ENCODE measurements around the gene AGPS.
"Not testable (repeated sequence)": the region's sequence is repeated elsewhere in the genome, so short reads cannot be mapped to it uniquely, and the experiment has no call there.

The AGPS gene

GRCh38 chr2:177431111-177431725, 38.6 kb downstream of the AGPS start:
- H3K4me1 ChIP-seq (ENCODE audit: control insufficient read depth, insufficient read depth, low read length); H3K27me3 ChIP-seq (ENCODE audit: control insufficient read depth, insufficient read depth, low read length, poor library complexity, severe bottlenecking); H3K9me3 ChIP-seq (ENCODE audit: control insufficient read depth, low read length); H3K4me3 ChIP-seq (ENCODE audit: insufficient read depth, low read depth, low read length); H3K36me3 ChIP-seq (ENCODE audit: control insufficient read depth, insufficient read depth, low read length); H3K27ac ChIP-seq (ENCODE audit: insufficient read depth, low read depth, low read length, poor library complexity, severe bottlenecking): not testable (repeated sequence)
- WGBS, 2 experiments: 97 to 98% methylated on average over 12 of the region's 12 CpGs

GRCh38 chr2:177432703-177433102, 40.1 kb downstream of the AGPS start:
- Histone ChIP-seq H3K4me3 (ENCODE audit: insufficient read depth, low read depth, low read length) (no peak overlapping the region), H3K4me1 (ENCODE audit: control insufficient read depth, insufficient read depth, low read length) (no peaks in the 10 kb centered on the region), H3K9me3 (ENCODE audit: control insufficient read depth, low read length) (no peaks in the 10 kb centered on the region), H3K36me3 (ENCODE audit: control insufficient read depth, insufficient read depth, low read length) (peaks cover 6% of the 10 kb centered on the region), H3K27ac (ENCODE audit: insufficient read depth, low read depth, low read length, poor library complexity, severe bottlenecking) (no peak overlapping the region), H3K27me3 (ENCODE audit: control insufficient read depth, insufficient read depth, low read length, poor library complexity, severe bottlenecking) (no peaks in the 10 kb centered on the region)
- 45 to 50% methylated on average over 1 of the region's 1 CpG for WGBS, 2 experiments

- H3K9me3 ChIP-seq (ENCODE audit: control insufficient read depth, low read length): no peaks in the 10 kb centered on the region
- H3K36me3 ChIP-seq (ENCODE audit: control insufficient read depth, insufficient read depth, low read length): peaks cover 6% of the 10 kb centered on the region
- no peaks in the 10 kb centered on the region for H3K4me1 ChIP-seq (ENCODE audit: control insufficient read depth, insufficient read depth, low read length)
- H3K27ac ChIP-seq (ENCODE audit: insufficient read depth, low read depth, low read length, poor library complexity, severe bottlenecking): no peak overlapping the region
- H3K27me3 ChIP-seq (ENCODE audit: control insufficient read depth, insufficient read depth, low read length, poor library complexity, severe bottlenecking): no peaks in the 10 kb centered on the region
- WGBS, 2 experiments: 100% methylated on average over 1 of the region's 1 CpG
- H3K4me3 ChIP-seq (ENCODE audit: insufficient read depth, low read depth, low read length): no peak overlapping the region
Observed at GRCh38 chr2:177433402-177433801, 40.8 kb downstream of the AGPS start.

GRCh38 chr2:177434475-177434874, 41.9 kb downstream of the AGPS start:
- Histone ChIP-seq H3K27me3 (ENCODE audit: control insufficient read depth, insufficient read depth, low read length, poor library complexity, severe bottlenecking) (no peaks in the 10 kb centered on the region), H3K36me3 (ENCODE audit: control insufficient read depth, insufficient read depth, low read length) (peaks cover 5% of the 10 kb centered on the region), H3K4me3 (ENCODE audit: insufficient read depth, low read depth, low read length) (no peak overlapping the region), H3K9me3 (ENCODE audit: control insufficient read depth, low read length) (no peaks in the 10 kb centered on the region), H3K27ac (ENCODE audit: insufficient read depth, low read depth, low read length, poor library complexity, severe bottlenecking) (no peak overlapping the region), H3K4me1 (ENCODE audit: control insufficient read depth, insufficient read depth, low read length) (no peaks in the 10 kb centered on the region)
- 86% methylated on average over 1 of the region's 1 CpG; no CpG with 5 or more reads in 1 of the 2 experiments for WGBS, 2 experiments

- 85 to 90% methylated on average over 1 of the region's 1 CpG for WGBS, 2 experiments
- no peaks in the 10 kb centered on the region for H3K4me1 ChIP-seq (ENCODE audit: control insufficient read depth, insufficient read depth, low read length)
- H3K27ac ChIP-seq (ENCODE audit: insufficient read depth, low read depth, low read length, poor library complexity, severe bottlenecking): no peak overlapping the region
- peaks cover 10% of the 10 kb centered on the region for H3K36me3 ChIP-seq (ENCODE audit: control insufficient read depth, insufficient read depth, low read length)
- H3K27me3 ChIP-seq (ENCODE audit: control insufficient read depth, insufficient read depth, low read length, poor library complexity, severe bottlenecking): no peaks in the 10 kb centered on the region
- H3K4me3 ChIP-seq (ENCODE audit: insufficient read depth, low read depth, low read length): no peak overlapping the region
- no peaks in the 10 kb centered on the region for H3K9me3 ChIP-seq (ENCODE audit: control insufficient read depth, low read length)
Observed at GRCh38 chr2:177445200-177445599, 52.6 kb downstream of the AGPS start.

- 100% methylated on average over 1 to 2 of the region's 2 CpGs for WGBS, 2 experiments
- Histone ChIP-seq H3K9me3 (ENCODE audit: control insufficient read depth, low read length) (no peaks in the 10 kb centered on the region), H3K27ac (ENCODE audit: insufficient read depth, low read depth, low read length, poor library complexity, severe bottlenecking) (no peak overlapping the region), H3K4me3 (ENCODE audit: insufficient read depth, low read depth, low read length) (no peak overlapping the region), H3K36me3 (ENCODE audit: control insufficient read depth, insufficient read depth, low read length) (peaks cover 10% of the 10 kb centered on the region), H3K4me1 (ENCODE audit: control insufficient read depth, insufficient read depth, low read length) (no peaks in the 10 kb centered on the region), H3K27me3 (ENCODE audit: control insufficient read depth, insufficient read depth, low read length, poor library complexity, severe bottlenecking) (no peaks in the 10 kb centered on the region)
Observed at GRCh38 chr2:177448031-177448430, 55.5 kb downstream of the AGPS start.

GRCh38 chr2:177449159-177449558, 56.6 kb downstream of the AGPS start:
- Histone ChIP-seq H3K9me3 (ENCODE audit: control insufficient read depth, low read length) (no peaks in the 10 kb centered on the region), H3K4me1 (ENCODE audit: control insufficient read depth, insufficient read depth, low read length) (no peaks in the 10 kb centered on the region), H3K36me3 (ENCODE audit: control insufficient read depth, insufficient read depth, low read length) (peaks cover 10% of the 10 kb centered on the region), H3K27me3 (ENCODE audit: control insufficient read depth, insufficient read depth, low read length, poor library complexity, severe bottlenecking) (no peaks in the 10 kb centered on the region), H3K27ac (ENCODE audit: insufficient read depth, low read depth, low read length, poor library complexity, severe bottlenecking) (no peak overlapping the region), H3K4me3 (ENCODE audit: insufficient read depth, low read depth, low read length) (no peak overlapping the region)
- 88 to 97% methylated on average over 1 to 2 of the region's 2 CpGs for WGBS, 2 experiments

GRCh38 chr2:177455187-177455586, 62.6 kb downstream of the AGPS start:
- no peak overlapping the region for H3K4me3 ChIP-seq (ENCODE audit: insufficient read depth, low read depth, low read length)
- no peaks in the 10 kb centered on the region for H3K27me3 ChIP-seq (ENCODE audit: control insufficient read depth, insufficient read depth, low read length, poor library complexity, severe bottlenecking)
- H3K4me1 ChIP-seq (ENCODE audit: control insufficient read depth, insufficient read depth, low read length): no peaks in the 10 kb centered on the region
- 94 to 98% methylated on average over 3 of the region's 3 CpGs for WGBS, 2 experiments
- H3K36me3 ChIP-seq (ENCODE audit: control insufficient read depth, insufficient read depth, low read length): no peaks in the 10 kb centered on the region
- H3K9me3 ChIP-seq (ENCODE audit: control insufficient read depth, low read length): no peaks in the 10 kb centered on the region
- no peak overlapping the region for H3K27ac ChIP-seq (ENCODE audit: insufficient read depth, low read depth, low read length, poor library complexity, severe bottlenecking)

- not testable (repeated sequence) for H3K27me3 ChIP-seq (ENCODE audit: control insufficient read depth, insufficient read depth, low read length, poor library complexity, severe bottlenecking); H3K4me3 ChIP-seq (ENCODE audit: insufficient read depth, low read depth, low read length); H3K4me1 ChIP-seq (ENCODE audit: control insufficient read depth, insufficient read depth, low read length); H3K36me3 ChIP-seq (ENCODE audit: control insufficient read depth, insufficient read depth, low read length); H3K9me3 ChIP-seq (ENCODE audit: control insufficient read depth, low read length); H3K27ac ChIP-seq (ENCODE audit: insufficient read depth, low read depth, low read length, poor library complexity, severe bottlenecking)
- 89 to 100% methylated on average over 1 of the region's 1 CpG for WGBS, 2 experiments
Observed at GRCh38 chr2:177459756-177460155, 67.2 kb downstream of the AGPS start.

GRCh38 chr2:177460973-177461585, 68.5 kb downstream of the AGPS start:
- Histone ChIP-seq H3K27ac (ENCODE audit: insufficient read depth, low read depth, low read length, poor library complexity, severe bottlenecking) (no peak overlapping the region), H3K36me3 (ENCODE audit: control insufficient read depth, insufficient read depth, low read length) (peaks cover 15% of the 10 kb centered on the region), H3K27me3 (ENCODE audit: control insufficient read depth, insufficient read depth, low read length, poor library complexity, severe bottlenecking) (no peaks in the 10 kb centered on the region), H3K4me3 (ENCODE audit: insufficient read depth, low read depth, low read length) (no peak overlapping the region), H3K9me3 (ENCODE audit: control insufficient read depth, low read length) (no peaks in the 10 kb centered on the region), H3K4me1 (ENCODE audit: control insufficient read depth, insufficient read depth, low read length) (no peaks in the 10 kb centered on the region)
- WGBS, 2 experiments: 97% methylated on average over 4 to 5 of the region's 5 CpGs

Measured in ectodermal cell (in vitro differentiated cells).